HG03457 (cell line): Measurements from ENCODE around the gene TOMM7.
"Not testable (repeated sequence)": the region's sequence is repeated elsewhere in the genome, so short reads cannot be mapped to it uniquely, and the experiment has no call there.

Source experiments
- ATAC-seq: cut with Tn5 transposase; IDR thresholded peaks from one replicate; pipeline ENCODE4 v1.9.1; 2021; ENCODE audit warnings: moderate number of reproducible peaks; ENCODE audit not compliant: unreplicated experiment

Gene TOMM7

DNA sequence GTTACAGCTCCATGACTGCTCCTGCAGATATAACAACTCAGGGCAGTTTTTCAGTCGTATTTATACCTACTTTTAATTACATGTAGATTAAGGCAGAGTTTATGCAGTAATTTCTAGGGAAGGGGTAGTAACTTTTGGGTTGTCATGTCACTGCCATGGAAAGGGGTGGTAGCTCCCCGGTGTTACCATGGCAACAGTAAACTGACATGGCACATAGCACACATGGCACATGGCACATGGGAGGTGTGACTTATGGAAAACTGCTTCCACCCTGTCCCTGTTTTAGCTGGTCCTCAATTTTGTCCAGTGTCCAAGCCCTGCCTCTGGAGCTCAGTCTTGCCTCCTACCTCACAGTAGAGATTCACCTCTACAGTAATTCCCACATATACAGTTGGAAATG is 3.9 kb upstream of the TOMM7 start:
- ATAC-seq = no peak

DNA sequence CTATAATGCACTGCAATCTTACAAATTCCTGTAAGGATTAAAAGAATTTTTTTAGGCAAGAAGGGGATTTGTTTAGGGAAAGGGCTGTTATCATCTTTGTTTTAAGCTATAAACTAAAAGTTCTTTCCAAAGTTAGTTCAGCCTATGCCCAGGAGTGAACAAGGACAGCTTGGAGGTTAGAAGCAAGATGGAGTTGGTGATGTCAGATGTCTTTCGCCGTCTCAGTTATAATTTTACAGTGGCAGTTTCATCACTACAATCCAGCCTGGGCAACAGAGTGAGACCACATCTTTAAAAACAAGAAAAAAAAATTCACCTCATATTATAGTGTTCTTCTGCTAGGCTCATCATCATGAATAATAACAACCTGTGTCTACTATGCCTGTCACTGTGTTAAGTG is 2.1 kb upstream of the TOMM7 start:
- ATAC-seq = no peak

DNA sequence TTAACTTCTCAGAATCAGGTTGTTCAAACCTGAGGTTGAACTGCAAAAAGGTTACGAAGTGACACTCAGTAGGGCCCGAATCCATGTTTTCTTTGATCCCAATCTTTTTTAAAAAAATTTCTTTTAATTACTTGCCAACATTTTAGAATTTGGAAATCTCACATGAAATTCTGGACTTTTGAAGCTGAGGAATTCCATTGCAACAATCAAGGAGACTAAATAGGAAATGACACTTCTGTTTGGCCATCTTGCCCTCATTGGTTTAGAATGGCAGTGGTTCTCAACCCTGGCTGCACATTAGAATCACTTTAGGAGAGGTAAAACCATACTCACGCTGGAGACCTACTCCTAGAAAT is 471 bp upstream of the TOMM7 start:
- ATAC-seq = no peak

DNA sequence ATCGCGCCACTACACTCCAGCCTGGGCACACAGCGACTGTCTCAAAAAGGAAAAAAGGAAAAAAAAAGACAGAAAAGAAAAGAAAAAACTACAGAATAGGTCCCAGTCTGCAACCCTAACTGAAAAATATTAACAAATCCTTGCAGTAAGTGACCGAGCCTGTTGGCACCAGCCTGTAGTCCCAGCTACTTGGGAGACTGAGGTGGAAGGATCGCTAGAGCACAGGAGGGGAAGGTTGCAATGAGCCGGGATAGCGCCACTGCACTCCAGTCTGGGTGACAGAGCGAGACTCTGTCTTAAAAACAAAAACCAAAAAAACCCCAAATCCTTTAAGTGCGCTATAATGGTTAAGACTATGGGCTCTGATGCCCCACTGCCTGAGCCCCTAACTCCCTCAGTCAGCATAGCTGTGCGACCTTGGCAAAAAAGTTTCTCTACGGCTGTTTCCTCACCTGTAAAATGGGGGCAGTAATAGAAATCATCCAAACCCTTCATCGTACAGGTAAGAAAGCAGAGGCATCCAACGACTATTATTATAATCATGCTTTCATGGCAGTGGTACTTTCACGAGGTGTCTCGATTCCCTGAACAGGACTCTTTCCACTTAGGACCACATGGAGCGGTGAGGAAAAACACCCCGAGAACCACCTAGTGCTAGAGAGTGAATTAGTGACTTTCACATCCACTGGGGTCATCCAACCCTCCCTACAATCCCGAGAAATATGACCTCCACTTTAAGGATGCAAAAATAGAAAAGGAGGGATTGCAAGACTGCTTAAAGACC is 755 bp downstream of the TOMM7 start:
- no peak for ATAC-seq

DNA sequence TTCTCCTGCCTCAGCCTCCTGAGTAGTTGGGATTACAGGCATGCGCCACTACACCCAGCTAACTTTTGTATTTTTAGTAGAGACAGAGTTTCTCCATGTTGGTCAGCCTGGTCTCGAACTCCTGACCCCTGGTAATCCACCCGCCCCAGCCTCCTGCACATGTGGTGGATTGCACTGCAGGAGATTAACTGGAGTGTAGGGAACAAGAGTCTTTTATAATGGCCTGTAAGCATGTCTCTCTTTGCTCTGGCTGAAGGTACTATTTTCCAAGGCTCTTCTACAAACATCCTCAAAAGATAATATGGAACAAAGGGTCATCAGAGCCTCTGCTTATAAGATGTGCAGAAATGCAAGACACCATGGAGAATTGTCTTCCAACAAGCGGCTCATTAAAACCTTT is 3.2 kb downstream of the TOMM7 start:
- ATAC-seq = no peak

DNA sequence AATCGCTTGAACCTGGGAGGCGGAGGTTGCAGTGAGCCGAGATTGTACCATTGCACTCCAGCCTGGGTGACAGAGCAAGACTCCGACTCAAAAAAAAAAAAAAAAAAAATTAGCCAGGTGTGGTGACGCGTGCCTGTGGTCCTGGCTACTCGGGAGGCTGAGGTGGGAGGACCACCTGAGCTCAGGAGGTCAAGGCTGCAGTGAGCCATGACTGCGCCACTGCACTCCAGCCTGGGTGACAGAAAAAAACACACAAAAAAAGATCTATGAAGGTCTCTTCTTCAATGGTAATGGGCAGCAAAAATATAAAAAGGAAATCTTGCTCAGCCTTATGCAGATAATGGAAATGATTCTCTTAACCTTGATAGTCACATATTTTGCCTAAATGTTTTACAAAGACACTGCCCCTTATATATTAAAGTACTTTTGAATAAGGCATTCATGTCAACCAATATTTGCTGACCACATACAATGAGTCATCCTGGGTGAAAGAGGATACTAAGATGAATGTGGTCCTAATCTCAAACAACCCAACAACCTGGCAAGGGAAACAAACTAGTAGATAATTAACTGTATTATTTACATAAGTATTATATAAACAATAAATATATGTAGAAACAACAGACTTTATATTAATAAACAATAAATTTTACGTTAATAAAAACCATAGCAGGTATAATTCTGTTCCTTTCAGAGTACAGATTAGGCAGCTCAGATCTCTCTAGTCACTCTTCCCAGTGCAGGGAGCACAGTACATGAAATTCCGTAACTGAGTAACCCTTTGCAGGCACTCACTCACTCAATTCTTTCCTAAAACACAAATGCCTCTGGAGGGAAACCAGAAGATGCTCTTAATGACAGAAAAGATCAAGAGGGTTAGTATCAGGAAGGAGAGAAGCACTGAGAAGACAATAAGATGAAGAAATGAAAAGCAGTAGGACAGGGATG is 8.1 kb downstream of the TOMM7 start:
- ATAC-seq = no peak

DNA sequence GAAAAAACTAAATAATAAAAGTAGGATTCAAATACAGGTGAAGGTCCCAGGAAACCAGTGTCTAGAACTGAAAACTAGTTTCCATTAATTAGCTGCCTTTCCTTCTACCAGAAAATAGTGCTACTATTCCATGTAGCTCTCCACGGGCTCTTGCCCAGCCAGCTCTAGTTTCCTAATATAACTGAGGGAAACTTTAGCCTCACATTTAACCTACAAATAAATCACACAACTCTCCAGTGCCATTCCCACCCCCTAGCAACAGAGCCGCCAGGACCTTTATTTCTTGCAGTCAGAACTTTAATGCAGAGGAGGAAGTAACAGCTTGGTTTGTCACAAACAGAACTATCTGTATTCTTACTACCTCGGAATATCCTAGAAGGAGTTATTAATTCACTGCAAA is 10.3 kb downstream of the TOMM7 start:
- ATAC-seq = no peak

DNA sequence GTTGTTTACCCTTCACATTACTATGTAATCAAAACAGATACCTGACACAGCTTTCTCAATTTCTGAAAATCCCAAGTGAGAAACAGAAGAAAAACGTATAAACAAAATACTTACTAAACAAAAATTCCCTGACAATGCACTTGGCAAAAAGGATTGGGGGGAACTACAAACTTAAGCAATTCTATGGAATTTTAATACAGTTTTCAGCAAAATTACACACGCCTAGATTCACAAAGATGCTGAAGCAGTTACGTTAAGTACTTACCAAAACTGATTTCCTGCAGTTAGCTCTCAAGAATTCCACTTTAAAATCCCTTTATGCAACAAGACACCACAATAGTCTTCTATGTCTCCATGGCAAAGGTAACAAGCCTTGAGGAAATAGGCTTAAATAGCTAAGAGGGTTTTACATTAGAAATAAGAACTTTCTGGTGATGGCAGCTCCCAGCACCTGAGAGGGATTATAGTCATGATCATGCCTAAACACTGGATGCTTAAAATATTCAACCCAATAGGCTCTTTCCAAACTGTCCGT is 10.8 kb downstream of the TOMM7 start:
- ATAC-seq = no peak

DNA sequence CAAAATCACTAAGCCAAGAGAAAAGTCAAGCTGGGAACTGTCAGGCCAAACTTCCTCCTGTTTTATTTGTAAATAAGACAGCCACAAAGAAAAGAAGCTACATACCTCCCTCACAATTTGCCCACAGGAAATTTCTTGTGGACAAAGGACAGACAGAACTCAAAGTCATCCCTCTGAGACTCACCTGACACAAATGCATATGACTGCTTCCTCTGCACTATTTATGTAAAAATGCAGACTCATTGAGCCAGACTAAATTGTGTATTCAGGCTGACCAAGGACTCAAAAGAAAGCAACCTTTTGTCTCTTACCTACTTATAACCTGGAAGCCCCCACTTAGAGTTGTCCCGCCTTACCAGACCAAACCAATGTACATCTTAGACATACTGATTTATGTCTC is 11.8 kb downstream of the TOMM7 start:
- ATAC-seq = no peak

DNA sequence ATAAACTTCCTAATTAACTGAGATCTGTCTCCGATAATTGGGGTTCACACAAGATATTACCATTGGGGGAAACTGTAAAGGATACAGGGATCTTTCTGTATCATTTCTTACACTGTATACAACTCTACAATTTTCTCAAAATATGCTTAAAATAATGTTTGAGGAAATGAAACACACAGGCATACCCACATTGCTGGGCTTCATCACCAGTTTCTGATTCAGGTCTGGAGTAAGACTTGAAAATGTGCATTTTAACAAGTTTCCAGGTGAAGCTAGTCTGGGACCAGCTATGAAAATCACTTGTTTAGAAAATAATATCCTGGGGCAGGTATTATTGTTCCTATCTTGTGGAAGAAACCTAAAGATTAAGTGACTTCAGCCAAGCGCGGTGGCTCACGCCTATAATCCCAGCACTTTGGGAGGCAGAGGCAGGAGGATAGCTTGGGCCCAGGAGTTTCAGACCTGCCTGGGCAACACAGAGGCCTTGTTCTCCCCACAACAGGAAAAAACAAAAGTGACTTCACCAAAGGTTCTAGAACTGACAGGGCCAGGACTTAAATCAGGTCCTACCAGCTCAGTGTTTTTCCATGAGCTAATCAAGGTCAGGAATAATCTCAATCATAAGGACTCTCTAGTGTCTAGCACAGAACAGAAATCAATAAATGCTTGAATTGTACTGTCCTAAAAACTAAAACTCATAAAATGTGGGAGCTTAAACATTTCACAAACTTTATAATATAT is 12.6 kb downstream of the TOMM7 start:
- ATAC-seq = no peak

DNA sequence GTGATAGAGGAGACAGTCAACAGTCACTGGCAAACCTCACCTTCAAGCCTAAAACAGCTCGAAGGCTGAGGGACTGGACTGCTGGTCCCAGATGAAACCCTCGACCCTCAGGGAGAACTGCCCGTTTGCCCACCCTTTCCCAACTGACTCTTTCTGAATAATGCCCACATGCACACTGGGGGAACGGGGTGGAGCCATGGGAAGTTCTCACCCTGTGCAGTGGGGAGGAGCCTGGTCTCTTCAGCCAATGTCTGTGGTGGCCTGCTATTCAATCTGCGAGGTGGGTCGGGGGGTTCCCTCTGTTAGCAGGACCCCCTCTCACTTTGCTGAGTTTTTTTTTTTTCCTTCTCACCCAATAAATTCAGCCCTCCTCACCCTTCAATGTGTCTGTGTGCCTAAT is 14.5 kb downstream of the TOMM7 start:
- ATAC-seq = no peak

DNA sequence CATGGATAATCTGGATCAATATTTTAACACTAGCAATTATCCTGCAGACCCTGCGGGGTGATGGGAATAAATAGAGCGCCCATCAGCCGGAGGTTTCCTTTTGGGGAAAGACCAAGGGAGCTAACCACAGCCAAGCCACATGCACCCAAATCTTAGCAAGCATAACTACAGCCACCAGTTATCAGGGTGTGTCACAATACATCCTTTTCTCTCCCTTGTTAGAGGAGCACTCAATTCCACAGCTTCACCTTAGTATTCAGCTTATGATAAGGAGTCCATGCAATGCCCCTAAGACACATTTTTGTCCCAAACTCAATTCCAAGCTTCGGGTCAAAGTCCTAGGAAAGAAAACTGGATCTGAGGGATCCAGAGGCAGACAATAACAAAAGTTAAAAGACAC is 15.9 kb downstream of the TOMM7 start:
- no peak for ATAC-seq

DNA sequence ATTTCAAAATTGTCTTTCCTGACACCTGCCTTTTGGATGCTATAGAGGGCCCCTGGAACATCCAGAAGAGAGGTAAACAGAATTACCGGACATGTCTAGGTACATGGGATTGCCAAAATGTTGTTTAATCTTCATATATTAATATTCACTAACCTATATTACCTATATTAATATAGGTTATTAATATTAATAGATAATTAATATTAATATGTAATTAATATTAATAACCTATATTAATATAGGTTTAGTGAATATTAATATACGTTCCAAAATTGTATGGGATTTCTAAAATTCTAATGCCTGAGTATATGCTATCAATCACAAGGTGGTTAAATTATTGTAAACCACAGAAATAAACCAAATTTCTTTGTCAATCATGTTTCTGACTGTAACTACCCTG is 17.4 kb downstream of the TOMM7 start:
- no peak for ATAC-seq

DNA sequence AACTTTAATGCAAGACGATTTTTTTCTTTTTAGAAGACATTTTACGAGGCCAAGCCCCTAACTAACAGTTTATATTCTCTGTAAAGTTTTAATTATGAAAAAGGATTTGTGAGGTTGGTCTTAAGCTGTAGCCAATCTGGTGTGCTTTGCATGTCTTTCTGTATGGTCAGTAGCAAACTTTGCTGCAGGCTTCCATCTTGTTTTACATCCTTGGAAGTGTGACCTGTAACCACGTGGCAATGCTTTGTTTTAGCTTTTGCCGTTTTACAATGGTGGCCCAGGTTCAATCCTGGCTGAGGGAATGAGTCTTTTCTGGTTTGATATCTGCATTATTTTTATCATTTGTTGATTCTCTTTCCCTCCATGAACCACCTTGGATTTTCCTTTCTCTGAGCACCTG is 19.8 kb downstream of the TOMM7 start:
- ATAC-seq = not testable (repeated sequence)

DNA sequence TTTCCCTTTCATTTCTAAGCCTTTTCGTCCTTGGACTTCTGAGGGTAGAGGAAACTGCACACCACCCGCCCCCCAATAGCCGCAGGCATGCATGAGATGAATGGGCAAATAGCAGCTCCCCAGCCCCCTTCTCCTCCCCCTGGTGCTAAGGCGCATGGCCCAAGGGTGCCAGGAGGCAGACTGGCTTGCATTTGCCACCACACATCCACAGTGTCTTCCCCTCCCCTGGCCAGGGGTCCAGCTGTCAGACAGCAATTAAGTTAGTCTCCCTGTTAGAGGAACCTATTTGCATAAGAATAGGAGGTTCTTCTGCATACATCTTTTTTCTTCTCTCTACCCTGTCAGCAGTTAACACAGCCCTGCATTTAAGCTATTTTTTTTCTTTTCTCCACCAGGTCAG is 20.2 kb downstream of the TOMM7 start:
- no peak for ATAC-seq

DNA sequence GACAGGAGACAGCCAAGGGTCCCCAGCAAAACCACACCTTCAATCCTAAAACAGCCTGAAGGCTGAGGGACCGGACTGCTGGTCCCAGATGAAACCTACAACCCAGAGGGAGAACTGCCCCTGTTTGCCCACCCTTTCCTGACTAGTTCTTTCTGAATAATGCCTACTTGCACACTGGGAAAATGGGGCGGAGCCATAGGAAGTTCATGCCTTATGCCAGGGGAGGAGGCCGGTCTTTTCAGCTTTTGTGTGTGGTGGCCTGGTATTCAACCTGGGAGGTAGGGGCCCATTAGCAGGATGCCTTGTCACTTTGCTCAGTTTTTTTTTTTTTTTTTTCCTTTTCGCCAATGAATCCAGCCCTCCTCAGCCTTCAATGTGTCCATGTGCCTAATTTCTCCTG is 20.7 kb downstream of the TOMM7 start:
- no peak for ATAC-seq

DNA sequence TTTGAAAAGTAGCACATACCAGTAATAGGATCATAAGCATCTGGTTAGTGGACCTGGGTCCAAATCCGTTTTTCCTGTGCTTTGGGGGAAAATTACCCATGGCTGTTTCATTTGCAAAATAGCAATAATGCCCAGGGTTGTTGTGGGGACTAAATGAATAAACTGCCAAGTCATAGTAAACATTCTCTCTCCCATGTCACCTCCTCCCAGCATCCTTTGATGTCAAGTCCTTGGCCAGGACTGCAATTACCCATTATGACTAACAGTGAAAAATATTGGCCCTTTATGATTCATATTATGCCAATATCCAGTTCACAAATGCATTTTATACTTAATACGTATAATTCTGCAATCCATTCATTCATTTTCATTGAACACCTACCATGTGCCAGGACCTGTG is 23.0 kb downstream of the TOMM7 start:
- ATAC-seq = no peak

DNA sequence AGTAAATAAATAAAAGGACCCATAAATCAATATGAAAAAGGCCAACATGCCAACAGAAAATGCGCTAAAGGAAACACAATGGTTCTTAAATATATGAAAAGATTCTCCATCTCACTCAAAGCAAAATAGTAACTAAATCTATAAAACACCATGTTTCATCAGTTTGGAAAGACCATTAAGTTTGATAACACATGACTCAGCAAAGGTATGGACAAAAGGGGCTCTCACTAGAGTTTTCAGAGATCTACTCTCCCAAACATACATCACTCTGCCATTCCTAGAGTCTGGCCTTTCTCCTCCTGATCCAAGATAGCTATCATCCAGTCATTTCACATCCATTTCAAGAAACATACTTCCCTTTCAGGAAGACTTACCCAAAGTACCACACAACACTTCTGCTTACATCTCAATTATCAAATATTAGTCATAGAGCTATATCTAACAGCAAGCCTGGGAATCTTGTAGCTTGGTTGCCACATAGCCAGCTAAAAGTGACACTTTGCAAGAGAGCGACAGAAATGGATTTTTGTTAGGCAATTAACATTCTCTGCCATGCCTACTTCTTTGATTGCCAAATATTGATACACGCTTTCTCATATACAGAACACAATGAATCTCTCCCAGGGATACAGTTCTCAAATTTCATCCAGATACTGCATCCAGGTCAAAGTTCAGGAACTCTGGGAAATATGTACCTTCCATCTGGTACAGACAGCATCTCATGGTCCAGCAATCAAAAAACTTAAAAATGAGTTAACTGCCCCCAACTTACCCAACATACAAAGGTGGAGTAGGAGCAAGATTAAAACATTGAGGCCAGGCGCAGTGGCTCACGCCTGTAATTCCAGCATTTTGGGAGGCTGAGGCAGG is 28.8 kb downstream of the TOMM7 start:
- ATAC-seq = no peak

DNA sequence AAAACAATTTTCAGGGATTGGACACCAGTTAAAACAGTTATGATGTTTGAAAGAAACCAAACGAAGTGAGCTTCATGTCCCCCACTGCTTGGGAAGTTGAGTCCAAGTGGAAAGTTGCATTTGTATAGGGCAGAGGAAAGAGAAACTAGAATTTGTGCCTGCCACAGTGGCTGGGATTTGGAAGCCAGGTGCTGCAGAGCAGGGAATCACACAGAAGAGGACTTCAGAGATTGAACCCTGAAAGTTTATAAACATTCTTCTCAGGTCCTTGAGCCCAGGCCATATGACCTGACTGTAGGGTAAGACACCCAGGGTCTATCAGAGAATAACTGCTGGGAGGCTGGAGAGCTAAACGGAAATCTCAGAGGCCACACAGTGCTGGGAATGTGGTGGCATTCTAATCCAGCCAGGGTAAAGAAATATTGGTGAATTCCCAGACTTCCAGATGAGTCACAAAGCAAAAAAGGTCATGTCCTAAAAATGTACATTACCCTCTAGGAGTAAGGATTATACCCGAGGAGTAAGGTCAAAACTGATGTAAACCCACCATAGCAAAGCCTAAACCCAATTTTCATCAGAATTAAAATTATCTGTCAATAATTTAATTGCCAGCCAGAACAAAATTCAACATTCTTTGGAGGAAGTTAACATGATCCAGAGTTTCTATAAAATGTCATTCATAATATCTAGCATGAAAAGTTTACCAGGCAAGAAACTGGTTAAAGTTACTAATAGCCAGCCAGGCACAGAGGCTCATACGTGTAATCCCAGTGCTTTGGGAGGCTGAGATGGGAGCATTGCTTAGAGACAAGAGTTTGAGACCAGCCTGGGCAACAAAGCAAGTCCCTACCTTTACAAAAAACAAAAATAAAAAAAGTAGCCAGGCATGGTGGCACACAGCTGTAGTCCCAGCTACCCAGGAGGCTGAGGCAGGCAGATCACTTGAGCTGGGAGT is 31.2 kb downstream of the TOMM7 start:
- no peak for ATAC-seq
